CD14-positive monocyte (primary cell): ENCODE results near the gene CAMK1D. TPM values are rescaled to one million over a fixed set of nuclear protein-coding genes. Genes with fewer than 3 reads are reported as not detected.
A peak's percentile ranks its signal among the peaks of the same experiment; 100 is the strongest.

Experiments used
- DNase-seq, 3 donors: peaks; one replicate each; pipeline ENCODE4 v3.0.0-alpha.2; 2011 to 2022
- H2AFZ ChIP-seq: 2 replicates; pipeline ENCODE4 v1.6.0; 2012; ENCODE audit warnings: mild to moderate bottlenecking, low read depth, low read length, inconsistent platforms; ENCODE audit not compliant: insufficient read depth, poor library complexity, severe bottlenecking
- H3K27ac ChIP-seq, 2 donors: 1 replicate in 1 of 2; 2 replicates in 1 of 2; pipeline ENCODE4 v1.5.1; 2012 to 2013; ENCODE audit warnings: low read length in 2 of 2, control low read depth in 1 of 2, inconsistent platforms in 1 of 2, low read depth in 1 of 2, mild to moderate bottlenecking in 1 of 2
- H3K27me3 ChIP-seq, 2 donors: one replicate each; pipeline versions ENCODE4 v1.6.0 to v1.6.1; 2011 to 2013; ENCODE audit warnings: low read length in 2 of 2; ENCODE audit not compliant: control insufficient read depth in 2 of 2, insufficient read depth in 2 of 2
- H3K36me3 ChIP-seq, 2 donors: replicated peaks in 1 of 2; 1 replicate in 1 of 2; 2 replicates in 1 of 2; pipeline versions ENCODE4 v1.5.1 to v1.6.1; 2012 to 2013; ENCODE audit warnings: low read length in 2 of 2, control low read depth in 1 of 2, inconsistent platforms in 1 of 2, mild to moderate bottlenecking in 1 of 2; ENCODE audit not compliant: insufficient read depth in 2 of 2, control insufficient read depth in 1 of 2
- H3K4me1 ChIP-seq, 2 donors: 1 replicate in 1 of 2; 2 replicates in 1 of 2; pipeline versions ENCODE4 v1.5.1 to v1.6.1; 2012 to 2013; ENCODE audit warnings: low read length in 2 of 2, control low read depth in 1 of 2, inconsistent platforms in 1 of 2, mild to moderate bottlenecking in 1 of 2, moderate library complexity in 1 of 2; ENCODE audit not compliant: insufficient read depth in 2 of 2, control insufficient read depth in 1 of 2
- H3K4me2 ChIP-seq: replicated peaks from 2 replicates; pipeline ENCODE3; 2012; ENCODE audit warnings: low read length, moderate library complexity, mild to moderate bottlenecking; ENCODE audit not compliant: poor library complexity, severe bottlenecking; ENCODE audit errors: extremely low read depth
- H3K4me3 ChIP-seq, 3 experiments: fragments of 200-600 bp in 1 of 3; sonication (generic) in 1 of 3; replicated peaks in 1 of 3; 1 replicate in 2 of 3; 2 replicates in 1 of 3; pipeline ENCODE4 v1.5.1; 2011 to 2013; ENCODE audit warnings: low read length in 3 of 3, mild to moderate bottlenecking in 3 of 3, control low read depth in 2 of 3, low read depth in 2 of 3, inconsistent platforms in 1 of 3, moderate library complexity in 1 of 3
- H3K79me2 ChIP-seq: 2 replicates; pipeline ENCODE4 v1.6.0; 2012; ENCODE audit warnings: mild to moderate bottlenecking, control low read depth, inconsistent platforms, low read length, moderate library complexity; ENCODE audit not compliant: insufficient read depth
- H3K9ac ChIP-seq: 2 replicates; pipeline ENCODE4 v1.6.0; 2017; ENCODE audit warnings: low read length, mild to moderate bottlenecking; ENCODE audit not compliant: insufficient read depth, poor library complexity, severe bottlenecking
- H3K9me3 ChIP-seq, 2 donors: replicated peaks in 1 of 2; 1 replicate in 1 of 2; 2 replicates in 1 of 2; pipeline versions ENCODE4 v1.5.1 to v1.6.1; 2012 to 2013; ENCODE audit warnings: low read length in 2 of 2, control low read depth in 1 of 2; ENCODE audit not compliant: control insufficient read depth in 1 of 2, insufficient read depth in 1 of 2
- H4K20me1 ChIP-seq: 2 replicates; pipeline ENCODE4 v1.6.0; 2012; ENCODE audit warnings: mild to moderate bottlenecking, low read length, control low read depth, moderate library complexity; ENCODE audit not compliant: insufficient read depth
- H3K27ac Mint-ChIP-seq, 7 donors: one replicate each; pipeline ENCODE4 v1.8.0; 2020; ENCODE audit warnings: mild to moderate bottlenecking in 7 of 7, mixed read lengths in 7 of 7, moderate library complexity in 6 of 7, inconsistent platforms in 2 of 7
- H3K27me3 Mint-ChIP-seq, 3 donors: one replicate each; pipeline ENCODE4 v1.8.0; 2021 to 2022; ENCODE audit warnings: low read depth in 3 of 3, mild to moderate bottlenecking in 3 of 3, mixed read lengths in 3 of 3, moderate library complexity in 3 of 3, inconsistent platforms in 1 of 3
- H3K36me3 Mint-ChIP-seq, 2 donors: one replicate each; pipeline ENCODE4 v1.8.0; 2020; ENCODE audit warnings: mixed read lengths in 2 of 2, inconsistent platforms in 1 of 2, mild to moderate bottlenecking in 1 of 2
- H3K4me1 Mint-ChIP-seq: one replicate; pipeline ENCODE4 v1.8.0; 2020; ENCODE audit warnings: mild to moderate bottlenecking, mixed read lengths
- H3K4me3 Mint-ChIP-seq, 2 donors: one replicate each; pipeline ENCODE4 v1.8.0; 2020; ENCODE audit warnings: mild to moderate bottlenecking in 2 of 2, mixed read lengths in 2 of 2, moderate library complexity in 1 of 2
- H3K9me3 Mint-ChIP-seq, 7 donors: one replicate each; pipeline ENCODE4 v1.8.0; 2020 to 2022; ENCODE audit warnings: mixed read lengths in 7 of 7, mild to moderate bottlenecking in 6 of 7, moderate library complexity in 6 of 7, inconsistent platforms in 2 of 7
- CTCF ChIP-seq: fragments of 200-600 bp; IDR thresholded peaks from one replicate; pipeline ENCODE4 v1.8.0; 2022; ENCODE audit warnings: antibody characterized with exemption, mild to moderate bottlenecking
- WGBS: methylation state at CpG from one replicate; pipeline ENCODE4 v1.1.5; 2013; ENCODE audit warnings: missing lambda C conversion rate; ENCODE audit not compliant: insufficient coverage; 5-methylcytosine and 5-hydroxymethylcytosine counted together
- intact Hi-C, 2 donors: fragments of 100-400 bp; cut with micrococcal nuclease; formaldehyde crosslinking; loops; one replicate each; pipeline versions ENCODE4 v1.15.0 to v1.15.1; 2023
- polyA plus RNA-seq, 3 donors: library from polyadenylated mRNA; depleted of rRNA in 1 of 3; unstranded in 2 of 3; stranded (reverse) in 1 of 3; fragments of 300-500 nt in 2 of 3; fragments of >200 nt in 1 of 3; fragmentation: Illumina TruSeq in 2 of 3; gene quantifications; 1 replicate in 2 of 3; 2 replicates in 1 of 3; pipeline ENCODE4 v1.2.3, GENCODE V29; 2012 to 2021

The CAMK1D gene
- polyA plus RNA-seq, 3 donors = 6.7 to 11.8 (median 7.1) TPM

- Histone ChIP-seq H3K4me3 (no peak overlapping the region), H3K4me1 (no peaks in the 10 kb centered on the region), H3K9me3 (no peaks in the 10 kb centered on the region), H2AFZ (no peak overlapping the region), H3K4me2 (no peak overlapping the region), H3K79me2 (no peaks in the 10 kb centered on the region), H3K36me3 (no peaks in the 10 kb centered on the region), H3K27me3 (no peaks in the 10 kb centered on the region), H4K20me1 (no peaks in the 10 kb centered on the region), H3K27ac (no peak overlapping the region), H3K9ac (no peak overlapping the region)
- intact Hi-C loops = no loop called here
- Mint-ChIP-seq H3K4me3 (no peak overlapping the region), H3K27me3 (peaks cover 0 to 2% (median 2%) of the 10 kb centered on the region in 3 donors), H3K4me1 (no peaks in the 10 kb centered on the region), H3K27ac (peak overlapping the region in 1 of 7 donors; percentile 7), H3K36me3 (no peaks in the 10 kb centered on the region), H3K9me3 (peaks cover 0 to 3% (median 0%) of the 10 kb centered on the region in 7 donors)
- 94% methylated on average over 10 of the region's 13 CpGs for WGBS
- no peak for TF ChIP-seq CTCF
- no peak for DNase-seq
Measured at GRCh38 chr10:12796401-12797160, 447.2 kb downstream of the CAMK1D start.

- no peaks in the 10 kb centered on the region for H4K20me1 ChIP-seq
- H2AFZ ChIP-seq = no peak overlapping the region
- Mint-ChIP-seq H3K27me3 (peaks cover 0 to 2% (median 2%) of the 10 kb centered on the region in 3 donors), H3K4me3 (no peak overlapping the region), H3K9me3 (peaks cover 0 to 3% (median 0%) of the 10 kb centered on the region in 7 donors), H3K4me1 (no peaks in the 10 kb centered on the region), H3K27ac (no peak overlapping the region), H3K36me3 (no peaks in the 10 kb centered on the region)
- H3K9ac ChIP-seq = no peak overlapping the region
- H3K4me1 ChIP-seq = no peaks in the 10 kb centered on the region
- 96% methylated on average over 6 of the region's 11 CpGs for WGBS
- no peaks in the 10 kb centered on the region for H3K9me3 ChIP-seq
- TF ChIP-seq CTCF = no peak
- no peak overlapping the region for H3K27ac ChIP-seq
- intact Hi-C loops = no loop called here
- no peak overlapping the region for H3K4me2 ChIP-seq
- no peaks in the 10 kb centered on the region for H3K36me3 ChIP-seq
- H3K79me2 ChIP-seq = no peaks in the 10 kb centered on the region
- H3K27me3 ChIP-seq = no peaks in the 10 kb centered on the region
- no peak overlapping the region for H3K4me3 ChIP-seq
- DNase-seq = no peak
Measured at GRCh38 chr10:12797471-12798262, 448.3 kb downstream of the CAMK1D start.
